Prostate gland (tissue), 2 donors: ENCODE results near the gene MET.

Experiments
- POLR2A ChIP-seq: fragments of 450-650 bp; IDR thresholded peaks from one replicate; pipeline ENCODE4 v1.6.1; 2016; ENCODE audit warnings: antibody characterized with exemption, mild to moderate bottlenecking
- TF ChIP-seq, protein P1 (sequence below), 4 experiments: fragments of 200-600 bp in 2 of 4; fragments of 450-650 bp in 2 of 4; sonication (generic) in 2 of 4; IDR thresholded peaks; 1 replicate in 3 of 4; 2 replicates in 1 of 4; pipeline ENCODE4 v1.5.1; 2016 to 2019; ENCODE audit warnings: antibody characterized with exemption in 4 of 4, mild to moderate bottlenecking in 2 of 4, moderate library complexity in 2 of 4

DNA sequence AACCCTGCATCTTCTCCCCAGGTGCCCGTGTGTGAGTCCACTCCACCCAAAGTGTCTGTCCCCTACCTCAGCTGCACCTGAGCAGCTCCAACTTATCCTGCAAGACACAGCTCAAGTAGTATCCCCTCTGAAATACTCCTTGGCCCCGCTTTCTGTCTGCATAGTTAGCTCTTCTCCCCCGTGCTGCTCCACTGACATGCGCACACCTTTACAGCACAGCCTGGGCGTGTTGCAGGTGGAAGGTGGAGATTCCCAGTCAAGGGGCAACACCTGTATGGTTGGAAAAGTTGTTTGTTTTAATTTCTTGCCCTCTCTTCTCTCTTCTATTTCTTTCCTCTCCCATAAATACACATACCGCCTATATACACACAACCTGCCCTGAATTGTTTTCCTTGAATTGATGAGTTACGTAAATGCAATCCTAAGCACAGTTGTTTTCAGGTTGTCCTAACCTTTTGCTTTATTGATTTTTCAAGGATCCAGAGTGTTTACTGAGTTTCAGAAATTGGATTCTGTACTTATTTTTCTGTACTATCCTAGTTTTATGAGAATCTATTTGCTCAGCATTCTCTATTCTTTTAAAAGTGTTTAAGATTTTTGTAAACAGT lies 14.9 kb downstream of the MET start:
- TF ChIP-seq, protein P1, sequence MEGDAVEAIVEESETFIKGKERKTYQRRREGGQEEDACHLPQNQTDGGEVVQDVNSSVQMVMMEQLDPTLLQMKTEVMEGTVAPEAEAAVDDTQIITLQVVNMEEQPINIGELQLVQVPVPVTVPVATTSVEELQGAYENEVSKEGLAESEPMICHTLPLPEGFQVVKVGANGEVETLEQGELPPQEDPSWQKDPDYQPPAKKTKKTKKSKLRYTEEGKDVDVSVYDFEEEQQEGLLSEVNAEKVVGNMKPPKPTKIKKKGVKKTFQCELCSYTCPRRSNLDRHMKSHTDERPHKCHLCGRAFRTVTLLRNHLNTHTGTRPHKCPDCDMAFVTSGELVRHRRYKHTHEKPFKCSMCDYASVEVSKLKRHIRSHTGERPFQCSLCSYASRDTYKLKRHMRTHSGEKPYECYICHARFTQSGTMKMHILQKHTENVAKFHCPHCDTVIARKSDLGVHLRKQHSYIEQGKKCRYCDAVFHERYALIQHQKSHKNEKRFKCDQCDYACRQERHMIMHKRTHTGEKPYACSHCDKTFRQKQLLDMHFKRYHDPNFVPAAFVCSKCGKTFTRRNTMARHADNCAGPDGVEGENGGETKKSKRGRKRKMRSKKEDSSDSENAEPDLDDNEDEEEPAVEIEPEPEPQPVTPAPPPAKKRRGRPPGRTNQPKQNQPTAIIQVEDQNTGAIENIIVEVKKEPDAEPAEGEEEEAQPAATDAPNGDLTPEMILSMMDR (IDR thresholded peaks at IDR 0.05) = no peak
- TF ChIP-seq POLR2A = no peak
